Nephron progenitor cell (in vitro differentiated cells): ENCODE results near the gene CREB3L2.

ENCODE experiments used
- DNase-seq: peaks from one replicate; pipeline ENCODE4 v3.0.0; 2021
- H3K27ac Mint-ChIP-seq: 2 replicates; pipeline ENCODE4 v1.8.0; 2021; ENCODE audit warnings: mild to moderate bottlenecking, moderate library complexity, mixed read lengths
- H3K27me3 Mint-ChIP-seq: 2 replicates; pipeline ENCODE4 v1.8.0; 2021; ENCODE audit warnings: mild to moderate bottlenecking, low read depth, mixed read lengths; ENCODE audit not compliant: poor library complexity
- H3K36me3 Mint-ChIP-seq: 2 replicates; pipeline ENCODE4 v1.8.0; 2021; ENCODE audit warnings: low read depth, mixed read lengths
- H3K4me1 Mint-ChIP-seq: 2 replicates; pipeline ENCODE4 v1.8.0; 2021; ENCODE audit warnings: mixed read lengths
- H3K4me3 Mint-ChIP-seq: 2 replicates; pipeline ENCODE4 v1.8.0; 2021; ENCODE audit warnings: mild to moderate bottlenecking, moderate library complexity, mixed read lengths
- H3K9me3 Mint-ChIP-seq: 2 replicates; pipeline ENCODE4 v1.8.0; 2021; ENCODE audit warnings: mild to moderate bottlenecking, moderate library complexity, mixed read lengths
- CTCF ChIP-seq: fragments of 200-600 bp; sonication (generic); IDR thresholded peaks from 2 replicates; pipeline ENCODE4 v1.5.0; 2021; ENCODE audit warnings: antibody characterized with exemption

CREB3L2 gene

GRCh38 chr7:137895301-137896221 lies 106.3 kb downstream of the CREB3L2 start:
- no peaks in the 10 kb centered on the region for H3K27me3 Mint-ChIP-seq
- H3K27ac Mint-ChIP-seq, result no peak overlapping the region
- H3K4me3 Mint-ChIP-seq, result no peak overlapping the region
- H3K36me3 Mint-ChIP-seq, result peaks cover 64% of the 10 kb centered on the region
- DNase-seq, result no peak
- no peak for TF ChIP-seq CTCF
- H3K9me3 Mint-ChIP-seq, result no peaks in the 10 kb centered on the region
- peaks cover 11% of the 10 kb centered on the region for H3K4me1 Mint-ChIP-seq

GRCh38 chr7:137893143-137893742 lies 108.6 kb downstream of the CREB3L2 start:
- no peak overlapping the region for H3K4me3 Mint-ChIP-seq
- peaks cover 68% of the 10 kb centered on the region for H3K36me3 Mint-ChIP-seq
- H3K4me1 Mint-ChIP-seq, result peaks cover 7% of the 10 kb centered on the region
- H3K9me3 Mint-ChIP-seq, result no peaks in the 10 kb centered on the region
- TF ChIP-seq CTCF, result no peak
- no peaks in the 10 kb centered on the region for H3K27me3 Mint-ChIP-seq
- peak overlapping the region; percentile 21 for H3K27ac Mint-ChIP-seq
- DNase-seq, result no peak

- DNase-seq, result no peak
- peaks cover 16% of the 10 kb centered on the region for H3K4me1 Mint-ChIP-seq
- no peak for TF ChIP-seq CTCF
- no peaks in the 10 kb centered on the region for H3K9me3 Mint-ChIP-seq
- H3K27me3 Mint-ChIP-seq, result no peaks in the 10 kb centered on the region
- peaks cover 65% of the 10 kb centered on the region for H3K36me3 Mint-ChIP-seq
- no peak overlapping the region for H3K27ac Mint-ChIP-seq
- H3K4me3 Mint-ChIP-seq, result no peak overlapping the region
These were observed 110.8 kb downstream of the CREB3L2 start for GRCh38 chr7:137891016-137891655.

GRCh38 chr7:137890449-137890921 lies 111.4 kb downstream of the CREB3L2 start:
- Mint-ChIP-seq H3K27me3 (no peaks in the 10 kb centered on the region), H3K27ac (no peak overlapping the region), H3K36me3 (peaks cover 65% of the 10 kb centered on the region), H3K4me1 (peaks cover 20% of the 10 kb centered on the region), H3K4me3 (no peak overlapping the region), H3K9me3 (no peaks in the 10 kb centered on the region)
- DNase-seq, result no peak
- no peak for TF ChIP-seq CTCF

- peak overlapping the region; percentile 80 for H3K27ac Mint-ChIP-seq
- TF ChIP-seq CTCF, result no peak
- no peak for DNase-seq
- no peaks in the 10 kb centered on the region for H3K27me3 Mint-ChIP-seq
- no peak overlapping the region for H3K4me3 Mint-ChIP-seq
- H3K36me3 Mint-ChIP-seq, result peaks cover 65% of the 10 kb centered on the region
- peaks cover 20% of the 10 kb centered on the region for H3K4me1 Mint-ChIP-seq
- no peaks in the 10 kb centered on the region for H3K9me3 Mint-ChIP-seq
These were observed 113.6 kb downstream of the CREB3L2 start for GRCh38 chr7:137888241-137888640.
